ENCODE results near the gene DOK6.

GRCh38 chr18:69495841-69496533 lies 95.3 kb downstream of the DOK6 start:
- TF ChIP-seq CTCF (conservative IDR thresholded peaks at IDR 0.05) (no peak), EZH2 (IDR thresholded peaks at IDR 0.05; ENCODE audit: low read depth) (no peak)

All from PC-9 (cell line).